ENCODE data around the gene TMEM203. TPM values are rescaled to one million over a fixed set of nuclear protein-coding genes. Genes with fewer than 3 reads are reported as not detected.

The TMEM203 gene
- total RNA-seq, 1 donor from 2014 or later, result 34.2 TPM

DNA sequence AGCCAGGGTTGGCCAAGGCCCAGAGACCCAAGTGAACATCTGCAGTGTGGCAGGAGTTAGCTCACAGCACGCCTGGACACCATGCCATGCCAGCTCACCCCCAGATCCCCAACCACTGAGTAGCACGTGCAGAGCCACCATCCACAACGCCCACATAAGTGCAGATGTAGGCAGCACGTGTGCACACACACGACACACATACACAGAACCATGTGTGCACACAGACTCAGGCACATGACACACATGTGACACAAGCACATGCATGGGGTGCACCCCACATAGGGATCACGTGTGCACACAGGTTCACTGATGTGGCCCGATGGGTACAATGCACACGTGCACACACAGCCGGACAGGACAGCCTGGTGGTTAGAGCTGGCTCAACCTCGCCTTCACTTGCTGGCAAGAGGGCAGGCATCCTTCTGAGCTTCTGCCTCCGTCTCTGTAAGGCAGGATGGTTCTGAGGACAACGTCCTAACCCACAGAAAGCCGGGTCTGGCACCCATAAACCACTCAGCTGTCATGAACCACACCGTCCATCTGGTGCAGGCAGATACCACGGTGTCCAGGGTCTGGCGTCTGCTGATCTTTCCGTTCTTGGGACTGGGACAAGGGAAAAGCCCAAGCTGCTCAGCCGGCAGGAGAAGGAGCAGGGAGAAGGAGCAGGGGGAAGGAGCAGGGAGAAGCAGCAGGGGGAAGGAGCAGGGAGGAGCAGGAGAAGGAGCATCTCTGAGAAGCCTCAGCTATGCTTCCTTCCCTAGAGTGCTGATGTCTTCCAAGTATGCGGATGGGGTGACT, 47.6 kb downstream of the TMEM203 start:
- FAIRE-seq, result no peak
- no peak for DNase-seq (ENCODE audit: low spot score in 2 of 2)

- FAIRE-seq, result no peak
- DNase-seq (ENCODE audit: low spot score in 2 of 2), result peak in 1 of 2 donors; percentile 75
These were observed 48.7 kb downstream of the TMEM203 start for GRCh38 chr9:137156567-137157375.

Small RNA genes within 50 kb of the gene (small RNA-seq; reads per million reads assigned to genes)
- not detected for gene MIR3621

Other genes starting within 250 kb of the TMEM203 start
- 61.1 TPM for gene PTGDS, start 228.1 kb downstream of the TMEM203 start, total RNA-seq
- gene LCNL1, start 222.7 kb downstream of the TMEM203 start, total RNA-seq, result 0.82 TPM
- gene PAXX, start 213.2 kb downstream of the TMEM203 start, total RNA-seq, result 13.5 TPM
- gene CLIC3, start 209.1 kb downstream of the TMEM203 start, total RNA-seq, result not detected
- gene ABCA2, start 177.4 kb downstream of the TMEM203 start, total RNA-seq, result 20.8 TPM
- gene FUT7, start 173.6 kb downstream of the TMEM203 start, total RNA-seq, result not detected
- 16.3 TPM for gene NPDC1, start 159.5 kb downstream of the TMEM203 start, total RNA-seq
- 0.82 TPM for gene ENTPD2, start 151.6 kb downstream of the TMEM203 start, total RNA-seq
- gene SAPCD2, start 135.1 kb downstream of the TMEM203 start, total RNA-seq, result 1.2 TPM
- 0.41 TPM for gene UAP1L1, start 128.1 kb downstream of the TMEM203 start, total RNA-seq
- gene MAN1B1, start 118.7 kb downstream of the TMEM203 start, total RNA-seq, result 42.0 TPM
- gene DPP7, start 90.9 kb downstream of the TMEM203 start, total RNA-seq, result 38.3 TPM
- gene GRIN1, start 66.5 kb downstream of the TMEM203 start, total RNA-seq, result 29.8 TPM
- gene LRRC26, start 35.6 kb downstream of the TMEM203 start, total RNA-seq, result 0.41 TPM
- gene TMEM210, start 33.6 kb downstream of the TMEM203 start, total RNA-seq, result not detected
- 22.4 TPM for gene ANAPC2, start 17.1 kb downstream of the TMEM203 start, total RNA-seq
- gene SSNA1, start 17.0 kb downstream of the TMEM203 start, total RNA-seq, result 24.5 TPM
- 6.1 TPM for gene TPRN, start 4.9 kb downstream of the TMEM203 start, total RNA-seq
- 3.3 TPM for gene NDOR1, start 52 bp upstream of the TMEM203 start, total RNA-seq
- gene RNF208, start 16.6 kb upstream of the TMEM203 start, total RNA-seq, result 0.82 TPM
- gene CYSRT1, start 19.5 kb upstream of the TMEM203 start, total RNA-seq, result under 0.01 TPM
- not detected for gene RNF224, start 21.9 kb upstream of the TMEM203 start, total RNA-seq
- not detected for gene SLC34A3, start 25.3 kb upstream of the TMEM203 start, total RNA-seq
- 92.5 TPM for gene TUBB4B, start 35.6 kb upstream of the TMEM203 start, total RNA-seq
- gene STPG3, start 45.6 kb upstream of the TMEM203 start, total RNA-seq, result not detected
- gene NELFB, start 49.7 kb upstream of the TMEM203 start, total RNA-seq, result 36.7 TPM
- gene TOR4A, start 72.1 kb upstream of the TMEM203 start, total RNA-seq, result 0.41 TPM
- 3.7 TPM for gene NRARP, start 96.6 kb upstream of the TMEM203 start, total RNA-seq
- gene EXD3, start 217.5 kb upstream of the TMEM203 start, total RNA-seq, result 12.6 TPM
- 1.2 TPM for gene NOXA1, start 217.7 kb upstream of the TMEM203 start, total RNA-seq
- gene ENTPD8, start 235.7 kb upstream of the TMEM203 start, total RNA-seq, result not detected

Data from frontal cortex (tissue), 4 donors.